ENCODE measurements around the gene FER. TPM values are rescaled to one million over a fixed set of nuclear protein-coding genes. Genes with fewer than 3 reads are reported as not detected.

FER gene
- total and polyA plus RNA-seq, 7 donors = 1.2 to 36.7 (median 24.2) TPM

DNA sequence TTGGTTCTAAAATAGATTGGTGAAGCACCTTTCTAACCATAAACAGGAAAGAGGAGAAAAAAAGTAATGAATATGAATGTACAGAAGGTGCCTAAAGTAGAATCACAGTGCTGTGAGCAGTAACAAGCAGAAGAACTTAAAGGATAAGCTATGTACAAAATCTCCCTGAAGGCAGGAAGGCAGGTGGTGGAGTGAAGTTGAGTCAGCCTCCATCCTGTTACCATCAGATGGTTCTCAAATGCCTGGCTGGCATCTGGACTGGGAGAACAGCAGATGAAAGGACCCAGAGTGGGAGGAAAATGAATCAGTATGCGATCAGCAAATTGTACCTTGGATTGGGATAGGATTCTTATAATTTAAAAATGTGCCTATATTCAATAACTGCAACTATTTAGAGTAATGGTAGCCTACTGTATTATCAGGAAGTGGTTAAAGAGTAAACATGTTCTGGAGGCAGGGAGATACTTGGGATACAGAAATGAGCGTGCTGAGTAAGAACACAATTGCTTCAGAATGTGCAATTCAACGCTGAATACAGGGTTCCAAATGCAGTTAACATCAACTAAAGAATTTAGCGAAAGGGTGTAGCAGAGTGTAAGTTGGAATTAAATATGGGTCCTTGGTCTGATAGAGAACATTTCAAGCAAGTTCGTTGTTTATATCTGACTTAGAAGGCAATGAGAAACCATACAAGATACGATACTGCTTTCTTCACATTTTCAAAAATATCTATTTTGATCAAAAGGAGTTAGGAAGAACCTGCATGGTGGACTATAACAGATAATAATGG, 21.1 kb upstream of the FER start:
- intact Hi-C loops (cut with DNase I) = loop anchor here (2.0 to 5.0 kb wide), 2 partner anchors 46 to 961 kb away; partner anchors contain the start of gene MAN2A1
- 71 to 84% methylated on average over 6 of the region's 6 CpGs for WGBS, 2 donors
- Histone ChIP-seq H3K36me3 (no peaks in the 10 kb centered on the region), H3K27me3 (no peaks in the 10 kb centered on the region), H3K27ac (peak overlapping the region; percentile 88 to 91 (median 89)), H3K4me3 (peak overlapping the region in 2 of 4 donors; percentile 67 to 84), H3K4me1 (peaks cover 0 to 19% (median 4%) of the 10 kb centered on the region in 4 donors), H3K9me3 (no peaks in the 10 kb centered on the region)
- no peak for DNase-seq
- TF ChIP-seq EP300 (IDR thresholded peaks at IDR 0.05) (no peak), POLR2AphosphoS5 (IDR thresholded peaks at IDR 0.05) (no peak), POLR2A (IDR thresholded peaks at IDR 0.05) (no peak)
- TF ChIP-seq, protein P1, sequence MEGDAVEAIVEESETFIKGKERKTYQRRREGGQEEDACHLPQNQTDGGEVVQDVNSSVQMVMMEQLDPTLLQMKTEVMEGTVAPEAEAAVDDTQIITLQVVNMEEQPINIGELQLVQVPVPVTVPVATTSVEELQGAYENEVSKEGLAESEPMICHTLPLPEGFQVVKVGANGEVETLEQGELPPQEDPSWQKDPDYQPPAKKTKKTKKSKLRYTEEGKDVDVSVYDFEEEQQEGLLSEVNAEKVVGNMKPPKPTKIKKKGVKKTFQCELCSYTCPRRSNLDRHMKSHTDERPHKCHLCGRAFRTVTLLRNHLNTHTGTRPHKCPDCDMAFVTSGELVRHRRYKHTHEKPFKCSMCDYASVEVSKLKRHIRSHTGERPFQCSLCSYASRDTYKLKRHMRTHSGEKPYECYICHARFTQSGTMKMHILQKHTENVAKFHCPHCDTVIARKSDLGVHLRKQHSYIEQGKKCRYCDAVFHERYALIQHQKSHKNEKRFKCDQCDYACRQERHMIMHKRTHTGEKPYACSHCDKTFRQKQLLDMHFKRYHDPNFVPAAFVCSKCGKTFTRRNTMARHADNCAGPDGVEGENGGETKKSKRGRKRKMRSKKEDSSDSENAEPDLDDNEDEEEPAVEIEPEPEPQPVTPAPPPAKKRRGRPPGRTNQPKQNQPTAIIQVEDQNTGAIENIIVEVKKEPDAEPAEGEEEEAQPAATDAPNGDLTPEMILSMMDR (IDR thresholded peaks at IDR 0.05) = no peak

GRCh38 chr5:108727236-108727650, 20.5 kb upstream of the FER start:
- peaks cover 0 to 19% (median 4%) of the 10 kb centered on the region in 4 donors for H3K4me1 ChIP-seq
- no peaks in the 10 kb centered on the region for H3K36me3 ChIP-seq
- peak; percentile 69 for DNase-seq
- intact Hi-C loops (cut with DNase I) = loop anchor here (2.0 to 5.0 kb wide), 2 partner anchors 46 to 960 kb away; partner anchors contain the start of gene MAN2A1
- H3K27ac ChIP-seq = peak overlapping the region; percentile 88 to 91 (median 89)
- 9 to 31% methylated on average over 8 of the region's 8 CpGs for WGBS, 2 donors
- TF ChIP-seq POLR2A (IDR thresholded peaks at IDR 0.05) (no peak), POLR2AphosphoS5 (IDR thresholded peaks at IDR 0.05) (no peak), EP300 (IDR thresholded peaks at IDR 0.05) (no peak)
- TF ChIP-seq, protein P1 (IDR thresholded peaks at IDR 0.05) = no peak
- no peaks in the 10 kb centered on the region for H3K9me3 ChIP-seq
- H3K4me3 ChIP-seq = peak overlapping the region; percentile 67 to 84 (median 73)
- no peaks in the 10 kb centered on the region for H3K27me3 ChIP-seq

GRCh38 chr5:108727651-108728565, 19.8 kb upstream of the FER start:
- no peaks in the 10 kb centered on the region for H3K9me3 ChIP-seq
- intact Hi-C loops (cut with DNase I) = loop anchor here (1.0 to 5.0 kb wide), 4 partner anchors 20 to 959 kb away; partner anchors contain the start of gene MAN2A1
- peaks cover 0 to 19% (median 4%) of the 10 kb centered on the region in 4 donors for H3K4me1 ChIP-seq
- no peaks in the 10 kb centered on the region for H3K36me3 ChIP-seq
- DNase-seq = peak; percentile 96
- TF ChIP-seq POLR2AphosphoS5 (IDR thresholded peaks at IDR 0.05) = peak; percentile 82 to 93 (median 90)
- peak in 1 of 4 donors; percentile 17 for TF ChIP-seq EP300 (IDR thresholded peaks at IDR 0.05)
- TF ChIP-seq, protein P1 (IDR thresholded peaks at IDR 0.05) = no peak
- TF ChIP-seq POLR2A (IDR thresholded peaks at IDR 0.05) = peak; percentile 82 to 84
- H3K27me3 ChIP-seq = no peaks in the 10 kb centered on the region
- H3K27ac ChIP-seq = peak overlapping the region; percentile 88 to 91 (median 89)
- peak overlapping the region; percentile 67 to 84 (median 73) for H3K4me3 ChIP-seq
- WGBS, 2 donors = 0 to 1% methylated on average over 61 of the region's 61 CpGs

- Histone ChIP-seq H3K27me3 (no peaks in the 10 kb centered on the region), H3K4me1 (peaks cover 0 to 19% (median 4%) of the 10 kb centered on the region in 4 donors), H3K27ac (peak overlapping the region; percentile 88 to 91 (median 89)), H3K9me3 (no peaks in the 10 kb centered on the region), H3K4me3 (peak overlapping the region; percentile 67 to 84 (median 73)), H3K36me3 (no peaks in the 10 kb centered on the region)
- intact Hi-C loops (cut with DNase I) = loop anchor here (1.0 to 5.0 kb wide), 3 partner anchors 20 to 959 kb away; partner anchors contain the start of gene MAN2A1
- no peak for DNase-seq
- 26 to 42% methylated on average over 14 of the region's 14 CpGs for WGBS, 2 donors
- TF ChIP-seq POLR2A (IDR thresholded peaks at IDR 0.05) = no peak
Measured at GRCh38 chr5:108728566-108729241, 19.0 kb upstream of the FER start.
